IMR-90 (cell line): ENCODE data around the gene LPIN1.

Source experiments
- CEBPB ChIP-seq: IDR thresholded peaks from 2 replicates; pipeline ENCODE4 v1.6.1; 2012; ENCODE audit warnings: low read depth, low read length, improper control_type of control experiment
- FOS ChIP-seq: fragments of 150-350 bp; IDR thresholded peaks from 2 replicates; pipeline ENCODE4 v1.6.1; 2016; ENCODE audit warnings: low read depth, low read length
- POLR2A ChIP-seq: IDR thresholded peaks from 2 replicates; pipeline ENCODE4 v1.6.1; 2012; ENCODE audit warnings: mild to moderate bottlenecking, low read depth, low read length
- RAD21 ChIP-seq: IDR thresholded peaks from 2 replicates; pipeline ENCODE4 v1.6.1; 2012; ENCODE audit warnings: low read length, improper control_type of control experiment
- RCOR1 ChIP-seq: IDR thresholded peaks from 2 replicates; pipeline ENCODE4 v1.6.1; 2012; ENCODE audit warnings: mild to moderate bottlenecking, low read length, improper control_type of control experiment; ENCODE audit not compliant: insufficient replicate concordance
- RFX5 ChIP-seq: IDR thresholded peaks from 2 replicates; pipeline ENCODE4 v1.8.0; 2012; ENCODE audit warnings: low read depth, mild to moderate bottlenecking, low read length, moderate library complexity
- TF ChIP-seq, protein P1 (sequence below): conservative IDR thresholded peaks from 2 replicates; pipeline ENCODE4 v1.5.1; 2012; ENCODE audit warnings: mild to moderate bottlenecking, low read depth, low read length, improper control_type of control experiment
- TF ChIP-seq, protein P2 (sequence below): fragments of 150-350 bp; IDR thresholded peaks from 2 replicates; pipeline ENCODE4 v1.6.1; 2017; ENCODE audit warnings: mild to moderate bottlenecking, antibody characterized with exemption, low read length, low read depth

DNA sequence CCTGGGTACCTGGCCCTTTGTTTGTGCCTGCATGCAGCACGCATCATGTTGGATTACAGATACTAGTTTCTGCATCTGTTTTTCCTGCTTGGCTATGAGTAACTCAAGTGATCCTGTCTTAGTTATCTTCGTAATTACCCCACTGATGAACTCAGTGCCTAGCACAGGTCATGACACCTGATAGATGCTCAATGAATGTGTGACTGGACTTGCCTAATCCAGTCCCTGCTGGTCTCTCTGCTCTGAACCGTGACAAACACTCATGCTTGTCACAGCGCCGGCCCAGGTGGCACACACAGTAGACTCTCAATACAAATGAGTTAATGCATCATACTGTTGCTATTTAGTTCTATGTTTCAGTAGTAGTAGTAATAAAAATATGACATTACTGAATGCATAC, 45.2 kb upstream of the LPIN1 start:
- no peak for TF ChIP-seq POLR2A
- TF ChIP-seq, protein P1, sequence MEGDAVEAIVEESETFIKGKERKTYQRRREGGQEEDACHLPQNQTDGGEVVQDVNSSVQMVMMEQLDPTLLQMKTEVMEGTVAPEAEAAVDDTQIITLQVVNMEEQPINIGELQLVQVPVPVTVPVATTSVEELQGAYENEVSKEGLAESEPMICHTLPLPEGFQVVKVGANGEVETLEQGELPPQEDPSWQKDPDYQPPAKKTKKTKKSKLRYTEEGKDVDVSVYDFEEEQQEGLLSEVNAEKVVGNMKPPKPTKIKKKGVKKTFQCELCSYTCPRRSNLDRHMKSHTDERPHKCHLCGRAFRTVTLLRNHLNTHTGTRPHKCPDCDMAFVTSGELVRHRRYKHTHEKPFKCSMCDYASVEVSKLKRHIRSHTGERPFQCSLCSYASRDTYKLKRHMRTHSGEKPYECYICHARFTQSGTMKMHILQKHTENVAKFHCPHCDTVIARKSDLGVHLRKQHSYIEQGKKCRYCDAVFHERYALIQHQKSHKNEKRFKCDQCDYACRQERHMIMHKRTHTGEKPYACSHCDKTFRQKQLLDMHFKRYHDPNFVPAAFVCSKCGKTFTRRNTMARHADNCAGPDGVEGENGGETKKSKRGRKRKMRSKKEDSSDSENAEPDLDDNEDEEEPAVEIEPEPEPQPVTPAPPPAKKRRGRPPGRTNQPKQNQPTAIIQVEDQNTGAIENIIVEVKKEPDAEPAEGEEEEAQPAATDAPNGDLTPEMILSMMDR: no peak
- TF ChIP-seq CEBPB: no peak
- no peak for TF ChIP-seq RAD21
- TF ChIP-seq RFX5: no peak
- no peak for TF ChIP-seq RCOR1
- no peak for TF ChIP-seq FOS
- TF ChIP-seq, protein P2, sequence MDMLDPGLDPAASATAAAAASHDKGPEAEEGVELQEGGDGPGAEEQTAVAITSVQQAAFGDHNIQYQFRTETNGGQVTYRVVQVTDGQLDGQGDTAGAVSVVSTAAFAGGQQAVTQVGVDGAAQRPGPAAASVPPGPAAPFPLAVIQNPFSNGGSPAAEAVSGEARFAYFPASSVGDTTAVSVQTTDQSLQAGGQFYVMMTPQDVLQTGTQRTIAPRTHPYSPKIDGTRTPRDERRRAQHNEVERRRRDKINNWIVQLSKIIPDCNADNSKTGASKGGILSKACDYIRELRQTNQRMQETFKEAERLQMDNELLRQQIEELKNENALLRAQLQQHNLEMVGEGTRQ: no peak
